ENCODE data around the gene GRM8.

The GRM8 gene

GRCh38 chr7:126656165-126656564, 596.6 kb downstream of the GRM8 start:
- H3K9me3 ChIP-seq (ENCODE audit: control insufficient read depth, low read length): no peaks in the 10 kb centered on the region
- WGBS: 73% methylated on average over 6 of the region's 6 CpGs
- no peak overlapping the region for H3K14ac ChIP-seq (ENCODE audit: low read length in 2 of 2)

GRCh38 chr7:126637538-126637937, 615.2 kb downstream of the GRM8 start:
- H3K4me1 ChIP-seq (ENCODE audit: control insufficient read depth, insufficient read depth, low read depth, low read length): no peaks in the 10 kb centered on the region
- no peaks in the 10 kb centered on the region for H3K27me3 ChIP-seq (ENCODE audit: control insufficient read depth in 1 of 2, insufficient read depth in 1 of 2, low read length in 2 of 2)
- no peak overlapping the region for H2AK5ac ChIP-seq (ENCODE audit: low read length, severe bottlenecking)
- no peak overlapping the region for H4K91ac ChIP-seq (ENCODE audit: low read length)
- no peak overlapping the region for H3K18ac ChIP-seq (ENCODE audit: low read depth in 1 of 2, low read length in 2 of 2)
- no peak overlapping the region for H2BK120ac ChIP-seq (ENCODE audit: low read depth, low read length)
- H2BK5ac ChIP-seq (ENCODE audit: low read depth, low read length, poor library complexity, severe bottlenecking): no peak overlapping the region
- WGBS: 61% methylated on average over 2 of the region's 4 CpGs
- H3K27ac ChIP-seq (ENCODE audit: low read length, poor library complexity, severe bottlenecking): no peak overlapping the region
- no peak overlapping the region for H3K4ac ChIP-seq (ENCODE audit: low read depth in 1 of 2, low read length in 2 of 2)
- no peaks in the 10 kb centered on the region for H3K36me3 ChIP-seq (ENCODE audit: control insufficient read depth in 1 of 2, insufficient read depth in 2 of 2, low read depth in 1 of 2, low read length in 2 of 2)
- DNase-seq: no peak
- no peaks in the 10 kb centered on the region for H3K79me1 ChIP-seq (replicated peaks; ENCODE audit: low read length, poor library complexity, severe bottlenecking)
- no peak overlapping the region for H2AFZ ChIP-seq (ENCODE audit: low read depth, low read length)
- no peak overlapping the region for H4K8ac ChIP-seq (ENCODE audit: low read length)
- H3K4me2 ChIP-seq (ENCODE audit: low read length, poor library complexity, severe bottlenecking): no peak overlapping the region
- H2BK15ac ChIP-seq (ENCODE audit: low read depth, poor library complexity, severe bottlenecking): no peak overlapping the region
- no peak overlapping the region for H3K23ac ChIP-seq (ENCODE audit: low read length in 2 of 2)
- H3K9ac ChIP-seq (ENCODE audit: low read length): no peak overlapping the region
- no peak overlapping the region for H2BK12ac ChIP-seq (ENCODE audit: low read length in 2 of 2)
- H3K14ac ChIP-seq (ENCODE audit: low read length in 2 of 2): no peak overlapping the region
- H3K9me3 ChIP-seq (ENCODE audit: control insufficient read depth, low read length): peaks cover 5% of the 10 kb centered on the region
- no peak overlapping the region for H3K4me3 ChIP-seq (ENCODE audit: insufficient read depth in 1 of 2, low read depth in 1 of 2, low read length in 2 of 2)

More at GRCh38 chr7:126656165-126656564, 596.6 kb downstream of the GRM8 start:
- Histone ChIP-seq H3K4me2 (ENCODE audit: low read length, poor library complexity, severe bottlenecking) (no peak overlapping the region), H2BK5ac (ENCODE audit: low read depth, low read length, poor library complexity, severe bottlenecking) (no peak overlapping the region), H3K4ac (ENCODE audit: low read depth in 1 of 2, low read length in 2 of 2) (no peak overlapping the region), H3K27me3 (ENCODE audit: control insufficient read depth in 1 of 2, insufficient read depth in 1 of 2, low read length in 2 of 2) (no peaks in the 10 kb centered on the region), H2BK12ac (ENCODE audit: low read length in 2 of 2) (no peak overlapping the region), H4K8ac (ENCODE audit: low read length) (no peak overlapping the region), H2BK15ac (ENCODE audit: low read depth, poor library complexity, severe bottlenecking) (no peak overlapping the region), H3K4me1 (ENCODE audit: control insufficient read depth, insufficient read depth, low read depth, low read length) (no peaks in the 10 kb centered on the region), H3K18ac (ENCODE audit: low read depth in 1 of 2, low read length in 2 of 2) (no peak overlapping the region), H2AFZ (ENCODE audit: low read depth, low read length) (no peak overlapping the region), H3K27ac (ENCODE audit: low read length, poor library complexity, severe bottlenecking) (no peak overlapping the region), H3K9ac (ENCODE audit: low read length) (no peak overlapping the region), H2AK5ac (ENCODE audit: low read length, severe bottlenecking) (no peak overlapping the region), H3K4me3 (ENCODE audit: insufficient read depth in 1 of 2, low read depth in 1 of 2, low read length in 2 of 2) (no peak overlapping the region), H2BK120ac (ENCODE audit: low read depth, low read length) (no peak overlapping the region), H4K91ac (ENCODE audit: low read length) (no peak overlapping the region), H3K23ac (ENCODE audit: low read length in 2 of 2) (no peak overlapping the region), H3K79me1 (replicated peaks; ENCODE audit: low read length, poor library complexity, severe bottlenecking) (no peaks in the 10 kb centered on the region), H3K36me3 (ENCODE audit: control insufficient read depth in 1 of 2, insufficient read depth in 2 of 2, low read depth in 1 of 2, low read length in 2 of 2) (no peaks in the 10 kb centered on the region)
- no peak for DNase-seq

GRCh38 chr7:126635545-126635944, 617.2 kb downstream of the GRM8 start:
- H2AFZ ChIP-seq (ENCODE audit: low read depth, low read length): no peak overlapping the region
- no peak overlapping the region for H2BK15ac ChIP-seq (ENCODE audit: low read depth, poor library complexity, severe bottlenecking)
- no peak overlapping the region for H2BK5ac ChIP-seq (ENCODE audit: low read depth, low read length, poor library complexity, severe bottlenecking)
- no peaks in the 10 kb centered on the region for H3K27me3 ChIP-seq (ENCODE audit: control insufficient read depth in 1 of 2, insufficient read depth in 1 of 2, low read length in 2 of 2)
- no peak overlapping the region for H3K14ac ChIP-seq (ENCODE audit: low read length in 2 of 2)
- no peak overlapping the region for H3K4me2 ChIP-seq (ENCODE audit: low read length, poor library complexity, severe bottlenecking)
- no peak overlapping the region for H3K27ac ChIP-seq (ENCODE audit: low read length, poor library complexity, severe bottlenecking)
- no peaks in the 10 kb centered on the region for H3K4me1 ChIP-seq (ENCODE audit: control insufficient read depth, insufficient read depth, low read depth, low read length)
- H3K36me3 ChIP-seq (ENCODE audit: control insufficient read depth in 1 of 2, insufficient read depth in 2 of 2, low read depth in 1 of 2, low read length in 2 of 2): no peaks in the 10 kb centered on the region
- H3K9ac ChIP-seq (ENCODE audit: low read length): no peak overlapping the region
- H2BK120ac ChIP-seq (ENCODE audit: low read depth, low read length): no peak overlapping the region
- H3K23ac ChIP-seq (ENCODE audit: low read length in 2 of 2): no peak overlapping the region
- no peak overlapping the region for H3K4me3 ChIP-seq (ENCODE audit: insufficient read depth in 1 of 2, low read depth in 1 of 2, low read length in 2 of 2)
- H4K91ac ChIP-seq (ENCODE audit: low read length): no peak overlapping the region
- no peak overlapping the region for H2BK12ac ChIP-seq (ENCODE audit: low read length in 2 of 2)
- no peak overlapping the region for H3K4ac ChIP-seq (ENCODE audit: low read depth in 1 of 2, low read length in 2 of 2)
- no peaks in the 10 kb centered on the region for H3K79me1 ChIP-seq (replicated peaks; ENCODE audit: low read length, poor library complexity, severe bottlenecking)
- H3K9me3 ChIP-seq (ENCODE audit: control insufficient read depth, low read length): peaks cover 9% of the 10 kb centered on the region
- no peak overlapping the region for H4K8ac ChIP-seq (ENCODE audit: low read length)
- H2AK5ac ChIP-seq (ENCODE audit: low read length, severe bottlenecking): no peak overlapping the region
- DNase-seq: no peak
- no peak overlapping the region for H3K18ac ChIP-seq (ENCODE audit: low read depth in 1 of 2, low read length in 2 of 2)

GRCh38 chr7:126608339-126608776, 644.4 kb downstream of the GRM8 start:
- H3K23ac ChIP-seq (ENCODE audit: low read length in 2 of 2): no peak overlapping the region
- H2BK15ac ChIP-seq (ENCODE audit: low read depth, poor library complexity, severe bottlenecking): no peak overlapping the region
- no peak overlapping the region for H2AK5ac ChIP-seq (ENCODE audit: low read length, severe bottlenecking)
- WGBS: 41% methylated on average over 6 of the region's 7 CpGs
- H2BK120ac ChIP-seq (ENCODE audit: low read depth, low read length): no peak overlapping the region
- no peaks in the 10 kb centered on the region for H3K4me1 ChIP-seq (ENCODE audit: control insufficient read depth, insufficient read depth, low read depth, low read length)
- no peaks in the 10 kb centered on the region for H3K36me3 ChIP-seq (ENCODE audit: control insufficient read depth in 1 of 2, insufficient read depth in 2 of 2, low read depth in 1 of 2, low read length in 2 of 2)
- H3K9me3 ChIP-seq (ENCODE audit: control insufficient read depth, low read length): no peaks in the 10 kb centered on the region
- no peaks in the 10 kb centered on the region for H3K79me1 ChIP-seq (replicated peaks; ENCODE audit: low read length, poor library complexity, severe bottlenecking)
- H2BK5ac ChIP-seq (ENCODE audit: low read depth, low read length, poor library complexity, severe bottlenecking): no peak overlapping the region
- no peak overlapping the region for H3K4ac ChIP-seq (ENCODE audit: low read depth in 1 of 2, low read length in 2 of 2)
- DNase-seq: no peak
- H3K27ac ChIP-seq (ENCODE audit: low read length, poor library complexity, severe bottlenecking): no peak overlapping the region
- no peak overlapping the region for H2AFZ ChIP-seq (ENCODE audit: low read depth, low read length)
- H4K8ac ChIP-seq (ENCODE audit: low read length): no peak overlapping the region
- no peaks in the 10 kb centered on the region for H3K27me3 ChIP-seq (ENCODE audit: control insufficient read depth in 1 of 2, insufficient read depth in 1 of 2, low read length in 2 of 2)
- H3K18ac ChIP-seq (ENCODE audit: low read depth in 1 of 2, low read length in 2 of 2): no peak overlapping the region
- no peak overlapping the region for H2BK12ac ChIP-seq (ENCODE audit: low read length in 2 of 2)
- no peak overlapping the region for H3K14ac ChIP-seq (ENCODE audit: low read length in 2 of 2)
- H3K4me2 ChIP-seq (ENCODE audit: low read length, poor library complexity, severe bottlenecking): no peak overlapping the region
- no peak overlapping the region for H4K91ac ChIP-seq (ENCODE audit: low read length)
- no peak overlapping the region for H3K4me3 ChIP-seq (ENCODE audit: insufficient read depth in 1 of 2, low read depth in 1 of 2, low read length in 2 of 2)
- H3K9ac ChIP-seq (ENCODE audit: low read length): no peak overlapping the region

Measured in mesenchymal stem cell (in vitro differentiated cells and primary cell).